HG02885 (cell line): ENCODE results near the gene MRC2.
"Not testable (repeated sequence)": the region's sequence is repeated elsewhere in the genome, so short reads cannot be mapped to it uniquely, and the experiment has no call there.

Experiments
- ATAC-seq: cut with Tn5 transposase; IDR thresholded peaks from one replicate; pipeline ENCODE4 v1.9.1; 2021; ENCODE audit warnings: mild to moderate bottlenecking; ENCODE audit not compliant: unreplicated experiment, poor library complexity

Gene MRC2

DNA sequence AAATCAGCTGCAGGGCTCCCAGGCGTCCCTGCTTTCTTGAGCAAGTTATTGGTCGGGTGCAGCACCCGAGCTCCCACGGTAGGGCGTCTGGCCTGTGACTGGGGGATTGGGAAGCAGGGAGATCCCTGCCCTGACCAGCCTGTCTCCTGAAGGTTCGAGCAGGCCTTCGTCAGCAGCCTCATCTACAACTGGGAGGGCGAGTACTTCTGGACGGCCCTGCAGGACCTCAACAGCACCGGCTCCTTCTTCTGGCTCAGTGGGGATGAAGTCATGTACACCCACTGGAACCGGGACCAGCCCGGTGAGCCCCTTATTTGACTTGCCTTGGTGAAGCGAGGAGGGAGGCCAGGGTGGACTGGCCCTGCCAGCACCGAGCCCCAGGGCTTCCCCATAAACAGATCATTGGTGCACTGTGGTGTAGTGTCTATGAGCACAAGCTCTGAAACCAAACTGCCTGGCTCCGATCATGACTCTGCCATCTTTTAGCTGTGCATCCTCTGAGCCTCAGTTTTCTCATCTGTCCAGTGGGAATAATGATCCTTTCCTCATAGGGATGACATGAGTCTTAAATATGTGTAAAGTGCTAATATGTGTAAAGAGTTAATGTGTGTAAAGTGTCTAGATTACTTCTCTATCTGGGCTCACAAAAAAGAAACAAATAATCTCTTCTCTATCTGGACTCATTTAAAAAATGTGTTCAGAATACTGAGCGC, 48.9 kb downstream of the MRC2 start:
- no peak for ATAC-seq

DNA sequence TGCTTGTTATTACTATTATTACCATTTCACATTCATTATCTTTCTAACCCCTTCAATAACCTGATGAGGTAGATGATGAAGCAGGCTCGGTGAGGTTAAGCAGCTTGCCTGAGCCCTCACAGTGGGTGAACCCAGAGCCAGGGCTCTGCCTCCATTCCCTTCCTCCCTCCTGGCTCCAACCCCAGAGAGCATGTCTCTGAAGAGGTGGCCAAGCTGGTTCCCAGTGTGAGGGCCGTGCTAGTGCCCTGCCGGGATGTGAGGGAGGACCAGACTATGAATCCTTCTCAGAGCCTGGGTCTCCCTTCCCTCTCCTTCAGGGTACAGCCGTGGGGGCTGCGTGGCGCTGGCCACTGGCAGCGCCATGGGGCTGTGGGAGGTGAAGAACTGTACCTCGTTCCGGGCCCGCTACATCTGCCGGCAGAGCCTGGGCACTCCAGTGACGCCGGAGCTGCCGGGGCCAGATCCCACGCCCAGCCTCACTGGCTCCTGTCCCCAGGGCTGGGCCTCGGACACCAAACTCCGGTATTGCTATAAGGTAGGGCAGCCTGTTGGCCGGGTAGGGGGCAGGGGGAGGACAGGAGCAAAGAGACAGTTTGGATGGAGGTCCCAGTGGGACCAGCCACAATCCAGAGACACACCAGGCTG, 49.6 kb downstream of the MRC2 start:
- no peak for ATAC-seq

DNA sequence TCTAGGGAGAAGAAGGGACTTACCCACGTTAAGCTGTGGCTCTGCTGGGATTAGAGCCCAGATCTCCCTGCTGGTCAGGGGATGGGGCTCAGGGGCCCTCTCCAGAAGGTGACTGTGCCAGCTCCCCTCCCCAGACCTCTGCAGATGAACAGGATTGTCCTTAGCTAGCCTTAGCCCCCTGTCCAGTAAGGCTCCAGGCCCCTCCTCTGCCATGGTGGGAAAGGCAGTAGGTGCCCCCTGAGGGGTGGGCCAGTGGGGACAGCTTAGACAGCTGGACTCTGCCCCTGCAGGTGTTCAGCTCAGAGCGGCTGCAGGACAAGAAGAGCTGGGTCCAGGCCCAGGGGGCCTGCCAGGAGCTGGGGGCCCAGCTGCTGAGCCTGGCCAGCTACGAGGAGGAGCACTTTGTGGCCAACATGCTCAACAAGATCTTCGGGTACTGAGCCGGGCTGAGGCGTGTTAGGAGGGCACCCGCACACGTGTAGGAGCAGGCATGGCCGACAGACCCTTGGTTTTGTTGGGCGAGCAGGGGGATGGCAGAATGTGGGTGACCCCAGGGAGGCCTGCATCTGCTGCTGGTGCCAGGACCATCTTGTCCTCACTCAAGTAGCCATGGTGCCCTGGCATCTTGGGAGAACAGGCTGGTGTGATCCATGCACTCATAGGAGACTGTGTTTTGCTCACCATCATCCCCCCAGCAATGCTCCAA, 50.9 kb downstream of the MRC2 start:
- ATAC-seq, result no peak

DNA sequence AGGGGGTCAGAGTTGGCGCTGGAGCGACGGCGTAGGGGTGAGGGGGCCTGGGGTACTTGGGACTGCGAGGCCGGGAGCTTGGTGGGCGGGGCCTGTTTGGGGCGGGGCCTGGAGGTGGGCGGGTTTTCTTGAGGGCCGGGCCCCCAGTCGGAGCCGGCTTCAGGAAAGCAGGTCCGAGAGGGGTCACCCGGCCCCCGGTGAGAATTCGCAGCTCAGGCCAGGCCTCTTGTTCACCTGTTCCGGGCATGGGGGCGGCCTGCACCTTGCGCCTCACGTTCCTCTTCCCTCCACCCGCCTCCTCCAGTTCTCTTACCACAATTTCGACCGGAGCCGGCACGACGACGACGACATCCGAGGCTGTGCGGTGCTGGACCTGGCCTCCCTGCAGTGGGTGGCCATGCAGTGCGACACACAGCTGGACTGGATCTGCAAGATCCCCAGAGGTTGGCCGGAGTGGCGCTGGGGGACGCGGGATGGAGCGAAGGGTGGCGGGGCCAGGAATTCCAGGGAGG, 52.5 kb downstream of the MRC2 start:
- ATAC-seq, result no peak

- ATAC-seq, result no peak
These were observed 53.1 kb downstream of the MRC2 start for GRCh38 chr17:62680541-62681052.

GRCh38 chr17:62681061-62681938, 53.8 kb downstream of the MRC2 start:
- no peak for ATAC-seq

- no peak for ATAC-seq
These were observed 54.5 kb downstream of the MRC2 start for GRCh38 chr17:62681939-62682381.

DNA sequence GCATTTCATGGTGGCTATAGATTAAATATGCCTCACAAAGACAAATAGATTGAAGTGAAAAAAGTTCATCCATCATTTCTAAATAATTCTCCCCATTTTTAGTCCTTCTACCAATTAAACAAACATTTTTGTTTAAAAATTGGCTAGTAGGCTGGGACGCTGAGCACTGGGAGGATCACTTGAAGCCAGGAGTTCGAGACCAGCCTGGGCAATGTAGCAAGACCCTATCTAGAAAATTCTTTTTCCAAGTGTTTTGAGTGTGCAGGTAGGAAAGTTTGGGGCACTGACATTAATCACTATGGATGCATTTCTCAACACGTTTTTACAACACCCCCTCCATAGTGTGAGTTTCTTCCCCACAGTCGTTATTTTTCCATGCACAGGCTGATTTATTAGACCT, 56.7 kb downstream of the MRC2 start:
- no peak for ATAC-seq

DNA sequence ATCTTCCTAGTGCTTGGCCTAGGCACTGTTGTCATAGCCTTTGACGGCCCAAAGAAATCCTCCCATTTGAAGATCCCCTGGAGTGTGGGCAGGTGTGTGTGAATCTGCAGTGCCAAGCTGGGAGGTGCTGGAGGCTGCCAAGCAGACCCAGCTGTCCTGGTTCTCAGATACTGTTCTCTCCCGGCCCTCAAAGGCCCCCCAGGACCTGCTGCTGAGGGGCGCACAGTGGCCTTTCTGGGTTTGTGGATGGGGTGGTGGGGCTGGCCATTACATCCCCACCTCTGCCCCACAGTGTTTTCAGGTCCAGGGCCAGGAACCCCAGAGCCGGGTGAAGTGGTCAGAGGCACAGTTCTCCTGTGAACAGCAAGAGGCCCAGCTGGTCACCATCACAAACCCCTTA, 60.5 kb downstream of the MRC2 start:
- no peak for ATAC-seq

DNA sequence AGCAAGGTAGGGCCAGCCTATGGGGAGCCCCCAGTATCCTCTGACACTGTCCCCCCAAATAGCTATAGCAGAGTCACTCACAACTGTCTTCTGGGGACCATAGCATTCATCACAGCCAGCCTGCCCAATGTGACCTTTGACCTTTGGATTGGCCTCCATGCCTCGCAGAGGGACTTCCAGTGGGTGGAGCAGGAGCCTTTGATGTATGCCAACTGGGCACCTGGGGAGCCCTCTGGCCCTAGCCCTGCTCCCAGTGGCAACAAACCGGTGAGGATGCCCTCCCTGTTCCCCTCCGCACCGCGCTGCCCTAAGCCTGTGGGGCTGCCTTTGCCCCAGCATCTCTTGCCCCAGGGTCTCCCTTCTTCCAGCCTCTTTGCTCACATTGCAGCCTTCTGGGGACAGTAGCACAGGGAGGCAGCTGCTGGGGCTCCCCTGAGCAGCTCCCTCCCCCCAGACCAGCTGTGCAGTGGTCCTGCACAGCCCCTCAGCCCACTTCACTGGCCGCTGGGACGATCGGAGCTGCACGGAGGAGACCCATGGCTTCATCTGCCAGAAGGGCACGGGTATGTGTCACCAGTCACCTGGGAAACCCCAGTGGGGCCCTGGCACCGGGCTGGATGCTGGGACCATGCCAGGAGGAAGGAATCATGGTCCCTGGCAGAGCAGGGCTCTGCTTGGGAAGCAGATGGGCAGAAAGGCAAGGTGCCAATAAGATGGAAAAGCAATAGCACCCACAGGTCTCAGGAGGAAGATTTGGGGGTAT, 61.1 kb downstream of the MRC2 start:
- no peak for ATAC-seq

GRCh38 chr17:62689441-62690167, 62.1 kb downstream of the MRC2 start:
- ATAC-seq, result no peak

DNA sequence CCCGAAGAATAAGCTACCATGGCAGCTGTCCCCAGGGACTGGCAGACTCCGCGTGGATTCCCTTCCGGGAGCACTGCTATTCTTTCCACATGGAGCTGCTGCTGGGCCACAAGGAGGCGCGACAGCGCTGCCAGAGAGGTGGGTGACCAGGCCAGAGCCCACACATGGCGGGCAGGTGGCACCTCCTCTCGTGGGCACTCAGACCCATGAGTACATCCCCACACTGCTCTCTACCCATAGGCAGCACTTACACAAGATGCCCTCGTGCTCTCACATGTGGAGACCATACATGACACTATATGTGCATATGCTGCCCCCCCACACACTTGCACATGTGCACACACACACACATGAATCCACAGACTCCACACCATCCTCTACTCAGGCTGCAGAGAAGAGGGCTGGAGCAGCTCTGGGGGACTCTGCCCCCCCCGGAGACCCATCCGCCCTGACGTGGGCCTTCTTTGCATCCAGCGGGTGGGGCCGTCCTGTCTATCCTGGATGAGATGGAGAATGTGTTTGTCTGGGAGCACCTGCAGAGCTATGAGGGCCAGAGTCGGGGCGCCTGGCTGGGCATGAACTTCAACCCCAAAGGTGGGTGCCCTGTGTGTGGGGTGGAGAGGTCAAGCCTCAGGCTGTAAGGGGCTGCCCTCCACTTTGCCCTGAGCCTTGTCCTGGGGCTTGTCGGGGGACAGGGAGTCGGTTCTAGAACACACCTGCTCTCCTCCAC, 62.9 kb downstream of the MRC2 start:
- no peak for ATAC-seq

DNA sequence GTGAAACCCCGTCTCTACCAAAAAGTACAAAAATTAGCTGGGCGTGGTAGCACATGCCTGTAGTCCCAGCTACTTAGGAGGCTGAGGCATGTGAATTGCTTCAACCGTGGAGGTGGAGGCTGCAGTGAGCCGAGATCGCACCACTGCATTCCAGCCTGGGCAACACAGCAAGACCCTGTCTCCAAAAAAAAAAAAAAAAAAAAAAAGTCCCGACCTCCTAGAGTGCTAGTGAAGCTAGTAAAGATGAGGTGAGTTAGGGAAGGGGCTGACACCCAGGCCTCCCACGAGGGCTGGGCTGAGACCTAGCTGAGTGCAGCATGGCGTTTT, 64.1 kb downstream of the MRC2 start:
- ATAC-seq, result not testable (repeated sequence)

DNA sequence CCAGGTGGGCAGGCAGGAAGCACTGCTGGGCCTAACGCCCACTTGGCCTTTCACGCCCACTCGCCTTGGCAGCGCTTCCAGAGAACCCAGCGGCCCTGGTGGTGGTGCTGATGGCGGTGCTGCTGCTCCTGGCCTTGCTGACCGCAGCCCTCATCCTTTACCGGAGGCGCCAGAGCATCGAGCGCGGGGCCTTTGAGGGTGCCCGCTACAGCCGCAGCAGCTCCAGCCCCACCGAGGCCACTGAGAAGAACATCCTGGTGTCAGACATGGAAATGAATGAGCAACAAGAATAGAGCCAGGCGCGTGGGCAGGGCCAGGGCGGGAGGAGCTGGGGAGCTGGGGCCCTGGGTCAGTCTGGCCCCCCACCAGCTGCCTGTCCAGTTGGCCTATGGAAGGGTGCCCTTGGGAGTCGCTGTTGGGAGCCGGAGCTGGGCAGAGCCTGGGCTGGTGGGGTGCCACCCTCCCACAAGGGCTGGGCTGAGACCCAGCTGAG, 64.7 kb downstream of the MRC2 start:
- no peak for ATAC-seq

DNA sequence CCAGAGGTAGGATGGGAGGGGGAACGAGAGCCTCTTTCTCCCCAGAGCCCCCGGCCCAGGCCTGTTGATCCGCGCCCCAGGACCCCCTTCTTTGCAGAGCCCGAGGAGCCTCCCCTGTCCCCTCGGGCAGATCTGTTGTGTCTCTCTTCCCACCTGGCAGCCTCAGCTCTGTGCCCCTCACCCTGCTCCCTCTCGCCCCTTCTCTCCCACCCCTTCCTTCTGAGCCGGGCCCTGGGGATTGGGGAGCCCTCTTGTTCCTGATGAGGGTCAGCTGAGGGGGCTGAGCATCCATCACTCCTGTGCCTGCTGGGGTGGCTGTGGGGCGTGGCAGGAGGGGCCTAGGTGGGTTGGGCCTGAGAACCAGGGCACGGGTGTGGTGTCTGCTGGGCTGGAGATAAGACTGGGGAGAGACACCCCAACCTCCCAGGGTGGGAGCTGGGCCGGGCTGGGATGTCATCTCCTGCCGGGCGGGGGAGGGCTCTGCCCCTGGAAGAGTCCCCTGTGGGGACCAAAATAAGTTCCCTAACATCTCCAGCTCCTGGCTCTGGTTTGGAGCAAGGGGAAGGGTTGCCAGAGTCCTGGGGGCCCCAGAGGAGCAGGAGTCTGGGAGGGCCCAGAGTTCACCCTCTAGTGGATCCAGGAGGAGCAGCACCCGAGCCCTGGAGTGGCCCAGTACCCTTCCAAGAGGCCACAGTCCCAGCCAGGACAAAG, 65.4 kb downstream of the MRC2 start:
- ATAC-seq, result no peak

DNA sequence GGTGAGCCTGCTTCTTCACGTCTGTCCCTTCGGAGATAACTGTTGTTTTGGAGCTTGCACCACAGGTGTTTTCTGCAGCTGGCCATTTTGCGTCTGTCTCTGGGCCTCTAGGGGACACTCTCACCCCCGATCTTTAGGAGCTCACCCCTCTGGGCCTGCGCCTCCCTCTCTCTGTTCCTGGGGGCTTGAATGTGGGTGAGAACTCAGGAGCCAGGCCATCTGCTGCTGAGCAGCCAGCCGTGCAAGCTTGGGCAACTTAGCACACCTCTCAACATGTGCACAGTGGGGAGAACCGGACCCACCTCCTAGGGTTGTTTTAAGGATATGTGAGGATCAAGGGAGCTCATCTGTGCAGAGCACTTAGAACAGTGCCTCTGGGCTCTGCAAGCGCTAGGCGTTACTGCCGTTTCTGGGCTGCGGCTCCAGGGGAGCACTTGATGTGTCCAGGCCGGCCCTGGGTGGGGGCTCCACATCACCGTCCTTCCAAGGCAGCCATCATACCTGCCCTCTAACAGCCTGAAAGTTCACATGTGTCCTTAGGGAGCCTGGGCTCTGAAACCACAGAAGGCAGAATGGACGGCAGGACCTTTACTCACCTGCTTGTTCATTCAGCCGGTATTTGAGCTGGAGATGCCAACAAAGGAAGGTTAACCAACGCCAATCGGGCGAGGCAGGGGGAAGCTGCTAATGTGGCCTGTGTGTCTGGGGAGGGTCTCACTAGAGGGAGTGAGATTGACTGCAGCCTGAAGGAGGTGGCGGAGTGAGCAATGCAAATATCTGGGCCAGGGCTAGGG, 66.3 kb downstream of the MRC2 start:
- no peak for ATAC-seq
